ENCODE results near the gene ECT2. TPM values are rescaled to one million over a fixed set of nuclear protein-coding genes. Genes with fewer than 3 reads are reported as not detected.

Gene ECT2
- total RNA-seq, 2 donors from 2014 or later = 90.3 to 141 TPM

DNA sequence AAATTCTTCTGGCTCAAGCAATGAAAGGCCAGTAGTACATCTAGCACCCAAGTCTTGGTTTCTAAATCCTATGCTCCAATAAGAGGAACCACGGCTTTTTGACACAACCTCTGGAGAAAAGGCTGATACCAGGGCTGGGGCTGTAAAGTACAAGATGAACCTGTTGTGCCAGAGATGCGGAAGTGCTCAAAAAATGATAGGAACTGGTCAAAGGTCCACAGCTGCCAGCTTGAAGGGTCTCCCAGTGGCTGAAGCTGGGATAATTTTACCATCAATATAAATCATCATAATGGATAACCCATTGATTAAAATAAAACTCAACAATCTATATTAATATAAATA, 39.1 kb upstream of the ECT2 start:
- no peak for DNase-seq
- Mint-ChIP-seq H3K27ac (peak overlapping the region; percentile 91), H3K27me3 (ENCODE audit: insufficient read depth) (peaks cover 2% of the 10 kb centered on the region), H3K4me3 (peak overlapping the region; percentile 96), H3K4me1 (peaks cover 25% of the 10 kb centered on the region), H3K9me3 (no peaks in the 10 kb centered on the region), H3K36me3 (ENCODE audit: low read depth) (peaks cover 2% of the 10 kb centered on the region)
- WGBS, 2 experiments (ENCODE audit: insufficient coverage in 1 of 2, insufficient read length in 1 of 2) = 44 to 77% methylated on average over 1 to 2 of the region's 2 CpGs
- H3K4me1 ChIP-seq (ENCODE audit: control insufficient read depth, insufficient read depth, low read length) = no peaks in the 10 kb centered on the region
- H3K9ac ChIP-seq (ENCODE audit: extremely low read depth, low read length, poor library complexity, severe bottlenecking) = no peak overlapping the region
- H3K27ac ChIP-seq (ENCODE audit: low read depth, low read length) = no peak overlapping the region
- no peaks in the 10 kb centered on the region for H3K36me3 ChIP-seq (ENCODE audit: control insufficient read depth, insufficient read depth, low read length)
- TF ChIP-seq, protein P1, sequence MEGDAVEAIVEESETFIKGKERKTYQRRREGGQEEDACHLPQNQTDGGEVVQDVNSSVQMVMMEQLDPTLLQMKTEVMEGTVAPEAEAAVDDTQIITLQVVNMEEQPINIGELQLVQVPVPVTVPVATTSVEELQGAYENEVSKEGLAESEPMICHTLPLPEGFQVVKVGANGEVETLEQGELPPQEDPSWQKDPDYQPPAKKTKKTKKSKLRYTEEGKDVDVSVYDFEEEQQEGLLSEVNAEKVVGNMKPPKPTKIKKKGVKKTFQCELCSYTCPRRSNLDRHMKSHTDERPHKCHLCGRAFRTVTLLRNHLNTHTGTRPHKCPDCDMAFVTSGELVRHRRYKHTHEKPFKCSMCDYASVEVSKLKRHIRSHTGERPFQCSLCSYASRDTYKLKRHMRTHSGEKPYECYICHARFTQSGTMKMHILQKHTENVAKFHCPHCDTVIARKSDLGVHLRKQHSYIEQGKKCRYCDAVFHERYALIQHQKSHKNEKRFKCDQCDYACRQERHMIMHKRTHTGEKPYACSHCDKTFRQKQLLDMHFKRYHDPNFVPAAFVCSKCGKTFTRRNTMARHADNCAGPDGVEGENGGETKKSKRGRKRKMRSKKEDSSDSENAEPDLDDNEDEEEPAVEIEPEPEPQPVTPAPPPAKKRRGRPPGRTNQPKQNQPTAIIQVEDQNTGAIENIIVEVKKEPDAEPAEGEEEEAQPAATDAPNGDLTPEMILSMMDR (conservative IDR thresholded peaks at IDR 0.05) = no peak
- H3K27me3 ChIP-seq (ENCODE audit: control insufficient read depth, insufficient read depth, low read length, poor library complexity, severe bottlenecking) = no peaks in the 10 kb centered on the region
- no peaks in the 10 kb centered on the region for H3K9me3 ChIP-seq (ENCODE audit: control insufficient read depth, low read length)
- H3K4me3 ChIP-seq (ENCODE audit: low read length) = peak overlapping the region; percentile 98

DNA sequence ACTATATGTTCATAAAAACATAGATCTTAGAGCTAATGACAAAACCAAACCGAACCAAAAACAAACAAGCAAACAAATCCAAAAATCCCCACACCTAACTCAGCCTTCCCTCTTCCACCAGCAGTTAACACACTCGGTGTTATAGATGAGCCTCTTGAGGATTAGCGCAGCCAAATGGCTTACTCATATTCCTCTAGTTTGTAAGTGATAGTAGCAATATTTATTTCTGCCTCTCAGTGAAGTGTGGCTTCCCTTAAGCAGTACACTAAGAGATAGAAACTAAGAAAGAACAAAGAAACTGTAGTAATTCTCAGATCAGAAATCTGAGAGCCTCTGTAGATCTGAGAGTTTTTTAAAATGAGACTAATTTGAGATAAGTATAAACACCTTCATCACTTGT, 37.2 kb upstream of the ECT2 start:
- Histone ChIP-seq H3K4me1 (ENCODE audit: control insufficient read depth, insufficient read depth, low read length) (no peaks in the 10 kb centered on the region), H3K27me3 (ENCODE audit: control insufficient read depth, insufficient read depth, low read length, poor library complexity, severe bottlenecking) (no peaks in the 10 kb centered on the region), H3K9me3 (ENCODE audit: control insufficient read depth, low read length) (peaks cover 11% of the 10 kb centered on the region), H3K27ac (ENCODE audit: low read depth, low read length) (no peak overlapping the region), H3K4me3 (ENCODE audit: low read length) (no peak overlapping the region), H3K9ac (ENCODE audit: extremely low read depth, low read length, poor library complexity, severe bottlenecking) (no peak overlapping the region), H3K36me3 (ENCODE audit: control insufficient read depth, insufficient read depth, low read length) (no peaks in the 10 kb centered on the region)
- Mint-ChIP-seq H3K27ac (no peak overlapping the region), H3K36me3 (ENCODE audit: low read depth) (no peaks in the 10 kb centered on the region), H3K4me3 (no peak overlapping the region), H3K4me1 (peaks cover 20% of the 10 kb centered on the region), H3K9me3 (peaks cover 9% of the 10 kb centered on the region), H3K27me3 (ENCODE audit: insufficient read depth) (peaks cover 2% of the 10 kb centered on the region)
- DNase-seq = no peak
- 89% methylated on average over 3 of the region's 3 CpGs; no CpG with 5 or more reads in 1 of the 2 experiments for WGBS, 2 experiments (ENCODE audit: insufficient coverage in 1 of 2, insufficient read length in 1 of 2)
- TF ChIP-seq, protein P1 (conservative IDR thresholded peaks at IDR 0.05) = no peak

DNA sequence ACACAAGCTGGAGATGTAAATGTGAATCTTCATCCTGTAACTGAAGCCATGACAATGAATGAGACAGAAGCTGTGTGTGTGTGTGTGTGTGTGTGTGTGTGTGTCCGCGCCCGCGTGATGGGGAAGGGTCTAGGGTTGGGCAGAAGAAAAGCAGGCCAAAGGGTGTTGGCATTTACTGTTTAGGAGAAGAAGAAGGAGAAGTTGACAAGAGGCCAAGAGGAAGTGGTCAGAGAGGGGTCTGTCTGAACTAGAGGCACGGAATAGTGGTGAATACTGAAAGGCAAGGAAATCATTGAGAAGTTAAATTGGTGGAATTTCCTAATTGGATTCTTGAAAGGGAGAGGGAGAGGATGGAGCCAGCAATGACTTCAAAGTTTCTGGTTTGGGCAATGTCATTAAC, 34.0 kb upstream of the ECT2 start:
- WGBS, 2 experiments (ENCODE audit: insufficient coverage in 1 of 2, insufficient read length in 1 of 2) = 84 to 90% methylated on average over 5 of the region's 5 CpGs
- peaks cover 35% of the 10 kb centered on the region for H3K9me3 Mint-ChIP-seq

More for the DNA sequence above, 34.0 kb upstream of the ECT2 start:
- H3K9me3 ChIP-seq (ENCODE audit: control insufficient read depth, low read length) = peaks cover 26% of the 10 kb centered on the region
- H3K27me3 ChIP-seq (ENCODE audit: control insufficient read depth, insufficient read depth, low read length, poor library complexity, severe bottlenecking) = no peaks in the 10 kb centered on the region
- no peak overlapping the region for H3K27ac Mint-ChIP-seq
- no peak for DNase-seq
- H3K4me3 Mint-ChIP-seq = no peak overlapping the region
- H3K36me3 ChIP-seq (ENCODE audit: control insufficient read depth, insufficient read depth, low read length) = no peaks in the 10 kb centered on the region
- peaks cover 5% of the 10 kb centered on the region for H3K4me1 ChIP-seq (ENCODE audit: control insufficient read depth, insufficient read depth, low read length)
- no peak overlapping the region for H3K4me3 ChIP-seq (ENCODE audit: low read length)
- peaks cover 4% of the 10 kb centered on the region for H3K27me3 Mint-ChIP-seq (ENCODE audit: insufficient read depth)
- TF ChIP-seq, protein P1 (conservative IDR thresholded peaks at IDR 0.05) = no peak
- peaks cover 11% of the 10 kb centered on the region for H3K4me1 Mint-ChIP-seq
- H3K36me3 Mint-ChIP-seq (ENCODE audit: low read depth) = peaks cover 10% of the 10 kb centered on the region
- H3K9ac ChIP-seq (ENCODE audit: extremely low read depth, low read length, poor library complexity, severe bottlenecking) = no peak overlapping the region
- no peak overlapping the region for H3K27ac ChIP-seq (ENCODE audit: low read depth, low read length)

All from endodermal cell (in vitro differentiated cells).